Measurements from ENCODE around the gene NUBP2. TPM values are rescaled to one million over a fixed set of nuclear protein-coding genes. Genes with fewer than 3 reads are reported as not detected.

The NUBP2 gene
- total RNA-seq, 1 experiment from 2014 or later = 65.3 TPM

- TF ChIP-seq, protein P1, sequence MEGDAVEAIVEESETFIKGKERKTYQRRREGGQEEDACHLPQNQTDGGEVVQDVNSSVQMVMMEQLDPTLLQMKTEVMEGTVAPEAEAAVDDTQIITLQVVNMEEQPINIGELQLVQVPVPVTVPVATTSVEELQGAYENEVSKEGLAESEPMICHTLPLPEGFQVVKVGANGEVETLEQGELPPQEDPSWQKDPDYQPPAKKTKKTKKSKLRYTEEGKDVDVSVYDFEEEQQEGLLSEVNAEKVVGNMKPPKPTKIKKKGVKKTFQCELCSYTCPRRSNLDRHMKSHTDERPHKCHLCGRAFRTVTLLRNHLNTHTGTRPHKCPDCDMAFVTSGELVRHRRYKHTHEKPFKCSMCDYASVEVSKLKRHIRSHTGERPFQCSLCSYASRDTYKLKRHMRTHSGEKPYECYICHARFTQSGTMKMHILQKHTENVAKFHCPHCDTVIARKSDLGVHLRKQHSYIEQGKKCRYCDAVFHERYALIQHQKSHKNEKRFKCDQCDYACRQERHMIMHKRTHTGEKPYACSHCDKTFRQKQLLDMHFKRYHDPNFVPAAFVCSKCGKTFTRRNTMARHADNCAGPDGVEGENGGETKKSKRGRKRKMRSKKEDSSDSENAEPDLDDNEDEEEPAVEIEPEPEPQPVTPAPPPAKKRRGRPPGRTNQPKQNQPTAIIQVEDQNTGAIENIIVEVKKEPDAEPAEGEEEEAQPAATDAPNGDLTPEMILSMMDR (IDR thresholded peaks at IDR 0.05; ENCODE audit: insufficient read depth in 1 of 2, low read depth in 1 of 2, low read length in 1 of 2, severe bottlenecking in 1 of 2, unreplicated experiment in 1 of 2) = no peak
- Mint-ChIP-seq H3K4me1 (ENCODE audit: low read depth, unreplicated experiment) (no peaks in the 10 kb centered on the region), H3K9me3 (ENCODE audit: unreplicated experiment) (no peaks in the 10 kb centered on the region), H3K36me3 (ENCODE audit: insufficient read depth, unreplicated experiment) (peaks cover 79% of the 10 kb centered on the region), H3K27me3 (ENCODE audit: insufficient read depth, unreplicated experiment) (no peaks in the 10 kb centered on the region), H3K4me3 (ENCODE audit: unreplicated experiment) (peak overlapping the region; percentile 78), H3K27ac (ENCODE audit: unreplicated experiment) (peak overlapping the region; percentile 63)
- Histone ChIP-seq H3K4me3 (ENCODE audit: low read depth, low read length) (peak overlapping the region; percentile 93), H3K9me3 (no peaks in the 10 kb centered on the region), H3K4me1 (peaks cover 8% of the 10 kb centered on the region), H3K27me3 (replicated peaks; ENCODE audit: control insufficient read depth, insufficient read depth, low read length) (no peaks in the 10 kb centered on the region), H3K36me3 (ENCODE audit: control insufficient read depth, insufficient read depth, low read length) (no peaks in the 10 kb centered on the region)
- DNase-seq = no peak
- intact Hi-C loops (cut with micrococcal nuclease; ENCODE audit: unreplicated experiment) = loop anchor here (1.0 kb wide), 1 partner anchor 8 kb away; the partner anchor contains the start of genes NUBP2 and SPSB3
- CTCF ChIA-PET = interaction anchor here (0.6 to 1.6 kb wide), 3 partner anchors 9 to 68 kb away, joined by 4 to 10 read pairs (median 4); partner anchors contain the start of genes MAPK8IP3, NUBP2 and SPSB3
- no TSS peak for BruUV-seq (replicated peaks)
- POLR2A ChIA-PET = interaction anchor here (1.1 kb wide), 1 partner anchor 9 kb away, joined by 4 read pairs; the partner anchor contains the start of genes NUBP2 and SPSB3
Measured at GRCh38 chr16:1773703-1774447, 8.9 kb upstream of the NUBP2 start.

DNA sequence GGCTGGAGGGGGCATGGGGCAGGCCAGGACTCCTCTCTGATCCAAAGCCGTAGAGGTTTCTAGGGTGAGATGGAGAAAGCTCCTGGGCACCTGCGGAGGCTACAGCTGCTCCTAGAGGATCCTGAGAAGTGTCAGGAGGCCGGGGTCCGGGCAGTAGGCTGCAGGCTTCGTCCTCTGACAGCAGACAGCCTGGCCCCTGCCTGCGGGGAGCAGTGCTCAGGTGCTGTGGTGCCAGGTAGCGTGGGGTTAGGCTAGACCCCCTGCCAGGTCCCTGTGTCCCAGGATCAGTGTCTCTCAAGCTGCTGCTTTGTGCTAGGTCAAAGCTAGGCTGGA lies 8.3 kb upstream of the NUBP2 start:
- no peaks in the 10 kb centered on the region for H3K4me1 Mint-ChIP-seq (ENCODE audit: low read depth, unreplicated experiment)
- peaks cover 78% of the 10 kb centered on the region for H3K36me3 Mint-ChIP-seq (ENCODE audit: insufficient read depth, unreplicated experiment)
- H3K9me3 ChIP-seq = no peaks in the 10 kb centered on the region
- no peaks in the 10 kb centered on the region for H3K9me3 Mint-ChIP-seq (ENCODE audit: unreplicated experiment)
- H3K27me3 Mint-ChIP-seq (ENCODE audit: insufficient read depth, unreplicated experiment) = no peaks in the 10 kb centered on the region
- H3K27ac Mint-ChIP-seq (ENCODE audit: unreplicated experiment) = no peak overlapping the region
- no TSS peak for BruUV-seq (replicated peaks)
- POLR2A ChIA-PET = interaction anchor here (1.1 kb wide), 1 partner anchor 8 kb away, joined by 4 read pairs; the partner anchor contains the start of genes NUBP2 and SPSB3
- H3K36me3 ChIP-seq (ENCODE audit: control insufficient read depth, insufficient read depth, low read length) = no peaks in the 10 kb centered on the region
- intact Hi-C loops (cut with micrococcal nuclease; ENCODE audit: unreplicated experiment) = no loop called here
- CTCF ChIA-PET = interaction anchor here (1.5 to 1.6 kb wide), 2 partner anchors 8 to 69 kb away, joined by 4 to 10 read pairs; partner anchors contain the start of genes MAPK8IP3, NUBP2 and SPSB3
- H3K27me3 ChIP-seq (replicated peaks; ENCODE audit: control insufficient read depth, insufficient read depth, low read length) = no peaks in the 10 kb centered on the region
- DNase-seq = no peak
- TF ChIP-seq, protein P1 (IDR thresholded peaks at IDR 0.05; ENCODE audit: insufficient read depth in 1 of 2, low read depth in 1 of 2, low read length in 1 of 2, severe bottlenecking in 1 of 2, unreplicated experiment in 1 of 2) = no peak
- H3K4me1 ChIP-seq = peaks cover 8% of the 10 kb centered on the region
- peak overlapping the region; percentile 93 for H3K4me3 ChIP-seq (ENCODE audit: low read depth, low read length)
- peak overlapping the region; percentile 78 for H3K4me3 Mint-ChIP-seq (ENCODE audit: unreplicated experiment)

DNA sequence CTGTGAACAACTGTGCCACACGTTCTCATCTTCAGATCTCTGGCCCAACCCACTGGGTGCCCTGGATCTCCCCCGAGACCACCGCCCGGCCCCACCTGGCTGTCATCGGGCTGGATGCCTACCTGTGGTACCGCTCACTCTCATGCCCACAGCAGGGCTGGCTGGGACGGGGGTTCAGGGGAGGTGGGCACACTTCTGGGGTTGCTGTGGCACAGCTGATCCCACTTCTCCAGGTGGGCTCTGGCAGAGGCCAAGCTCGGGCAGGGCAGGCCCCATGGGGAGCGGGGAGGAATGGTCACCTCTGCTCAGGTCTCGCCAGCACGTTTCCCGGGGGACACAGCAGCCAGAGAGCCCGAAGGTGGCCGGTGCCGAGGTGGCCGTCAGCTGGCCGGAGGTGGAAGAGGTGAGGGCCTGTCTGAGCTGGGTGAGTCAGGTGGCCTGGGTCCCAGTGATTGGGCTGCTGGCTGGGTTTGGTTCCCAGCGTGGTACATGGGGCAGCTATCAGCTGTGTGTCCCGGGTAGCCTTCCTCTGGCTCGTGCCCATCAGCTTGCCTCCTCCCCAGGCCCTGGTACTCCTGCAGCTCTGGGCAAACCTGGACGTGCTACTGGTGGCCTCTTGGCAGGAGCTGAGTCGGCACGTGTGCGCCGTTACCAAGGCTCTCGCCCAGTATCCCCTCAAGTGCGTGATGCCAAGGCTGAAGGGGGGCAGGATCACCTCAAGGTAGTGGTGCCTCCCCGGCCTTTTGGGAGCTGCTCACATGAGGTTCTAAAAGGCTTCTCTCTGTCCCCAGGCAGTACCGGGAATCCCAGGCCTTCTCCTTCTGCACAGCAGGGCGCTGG lies 7.5 kb upstream of the NUBP2 start:
- H3K9me3 ChIP-seq = no peaks in the 10 kb centered on the region
- Mint-ChIP-seq H3K36me3 (ENCODE audit: insufficient read depth, unreplicated experiment) (peaks cover 77% of the 10 kb centered on the region), H3K4me3 (ENCODE audit: unreplicated experiment) (no peak overlapping the region), H3K27ac (ENCODE audit: unreplicated experiment) (no peak overlapping the region), H3K27me3 (ENCODE audit: insufficient read depth, unreplicated experiment) (no peaks in the 10 kb centered on the region), H3K9me3 (ENCODE audit: unreplicated experiment) (no peaks in the 10 kb centered on the region), H3K4me1 (ENCODE audit: low read depth, unreplicated experiment) (no peaks in the 10 kb centered on the region)
- ChIA-PET CTCF (interaction anchor here (1.5 to 1.6 kb wide), 2 partner anchors 7 to 70 kb away, joined by 4 to 10 read pairs; partner anchors contain the start of genes MAPK8IP3, NUBP2 and SPSB3), POLR2A (interaction anchor here (1.1 kb wide), 1 partner anchor 7 kb away, joined by 4 read pairs; the partner anchor contains the start of genes NUBP2 and SPSB3)
- no peak for DNase-seq
- no TSS peak for BruUV-seq (replicated peaks)
- TF ChIP-seq, protein P1 (IDR thresholded peaks at IDR 0.05; ENCODE audit: insufficient read depth in 1 of 2, low read depth in 1 of 2, low read length in 1 of 2, severe bottlenecking in 1 of 2, unreplicated experiment in 1 of 2) = no peak
- no peaks in the 10 kb centered on the region for H3K27me3 ChIP-seq (replicated peaks; ENCODE audit: control insufficient read depth, insufficient read depth, low read length)
- intact Hi-C loops (cut with micrococcal nuclease; ENCODE audit: unreplicated experiment) = no loop called here
- no peak overlapping the region; the same call in 1 of the 2 replicates for H3K4me3 ChIP-seq (ENCODE audit: low read depth, low read length)
- no peaks in the 10 kb centered on the region for H3K36me3 ChIP-seq (ENCODE audit: control insufficient read depth, insufficient read depth, low read length)
- H3K4me1 ChIP-seq = peaks cover 8% of the 10 kb centered on the region
